ENCODE data around the gene WEE1.

DNA sequence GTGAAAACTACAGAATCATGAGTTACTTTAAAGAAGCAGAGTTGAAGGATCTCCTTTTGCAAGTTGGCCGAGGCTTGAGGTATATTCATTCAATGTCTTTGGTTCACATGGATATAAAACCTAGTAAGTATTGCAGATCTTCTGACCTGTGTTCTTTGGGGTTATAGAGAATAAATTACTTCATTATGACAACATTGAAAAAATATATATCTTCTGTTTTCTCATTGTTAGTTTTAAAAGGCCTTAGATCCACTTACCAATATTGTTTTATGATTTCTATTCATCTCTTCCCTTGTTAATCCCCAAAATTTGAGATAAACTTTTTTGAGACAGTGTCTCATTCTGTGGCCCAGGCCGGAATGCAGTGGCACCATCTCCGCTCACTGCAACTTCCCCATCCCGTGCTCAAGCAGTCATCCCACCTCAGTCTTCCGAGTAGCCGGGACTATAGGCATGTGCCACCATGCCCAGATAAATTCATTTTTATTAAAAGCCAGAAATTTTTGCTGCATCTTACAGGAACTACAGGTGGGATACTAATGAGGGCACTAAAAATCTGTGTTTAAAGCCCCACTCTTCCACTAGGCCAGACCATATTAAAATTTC lies 8.2 kb downstream of the WEE1 start:
- no peak for TF ChIP-seq BRCA1 (IDR thresholded peaks at IDR 0.05; ENCODE audit: low read depth, low read length)
- TF ChIP-seq, protein P1, sequence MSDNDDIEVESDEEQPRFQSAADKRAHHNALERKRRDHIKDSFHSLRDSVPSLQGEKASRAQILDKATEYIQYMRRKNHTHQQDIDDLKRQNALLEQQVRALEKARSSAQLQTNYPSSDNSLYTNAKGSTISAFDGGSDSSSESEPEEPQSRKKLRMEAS (IDR thresholded peaks at IDR 0.05; ENCODE audit: low read depth, low read length): no peak

Data from GM12878 (cell line).